Sigmoid colon (tissue), 4 donors: ENCODE results near the gene RFX7.

Experiments
- EP300 ChIP-seq, 4 donors: sonication (generic); formaldehyde crosslinking; IDR thresholded peaks; one replicate each; pipeline ENCODE4 v1.6.1; 2017; ENCODE audit warnings: antibody characterized with exemption in 4 of 4
- TF ChIP-seq, protein P1 (sequence below), 4 experiments: fragments of 450-650 bp in 3 of 4; fragments of 200-600 bp in 1 of 4; IDR thresholded peaks; one replicate each; pipeline ENCODE4 v1.5.1; 2016 to 2019; ENCODE audit warnings: antibody characterized with exemption in 4 of 4, mild to moderate bottlenecking in 3 of 4, moderate library complexity in 2 of 4

DNA sequence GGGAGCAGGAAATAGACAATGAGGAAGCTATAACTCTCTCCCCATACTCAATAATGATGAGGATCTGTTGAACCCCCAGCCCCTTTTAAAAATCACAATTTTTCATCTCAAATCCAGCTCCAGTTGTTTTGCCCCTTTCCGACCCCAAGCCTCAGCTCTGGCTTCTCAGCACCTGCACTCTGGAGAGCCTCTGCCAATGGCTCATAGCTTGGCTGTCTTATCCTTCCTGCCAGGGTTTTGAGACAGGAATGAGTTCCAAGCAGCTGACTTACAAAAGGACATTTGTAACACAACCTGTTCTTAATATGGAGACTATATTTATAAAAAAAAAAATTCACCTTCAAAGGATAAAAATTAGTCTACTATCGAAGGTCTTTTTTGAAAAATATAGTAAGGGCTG is 144.4 kb downstream of the RFX7 start:
- TF ChIP-seq, protein P1, sequence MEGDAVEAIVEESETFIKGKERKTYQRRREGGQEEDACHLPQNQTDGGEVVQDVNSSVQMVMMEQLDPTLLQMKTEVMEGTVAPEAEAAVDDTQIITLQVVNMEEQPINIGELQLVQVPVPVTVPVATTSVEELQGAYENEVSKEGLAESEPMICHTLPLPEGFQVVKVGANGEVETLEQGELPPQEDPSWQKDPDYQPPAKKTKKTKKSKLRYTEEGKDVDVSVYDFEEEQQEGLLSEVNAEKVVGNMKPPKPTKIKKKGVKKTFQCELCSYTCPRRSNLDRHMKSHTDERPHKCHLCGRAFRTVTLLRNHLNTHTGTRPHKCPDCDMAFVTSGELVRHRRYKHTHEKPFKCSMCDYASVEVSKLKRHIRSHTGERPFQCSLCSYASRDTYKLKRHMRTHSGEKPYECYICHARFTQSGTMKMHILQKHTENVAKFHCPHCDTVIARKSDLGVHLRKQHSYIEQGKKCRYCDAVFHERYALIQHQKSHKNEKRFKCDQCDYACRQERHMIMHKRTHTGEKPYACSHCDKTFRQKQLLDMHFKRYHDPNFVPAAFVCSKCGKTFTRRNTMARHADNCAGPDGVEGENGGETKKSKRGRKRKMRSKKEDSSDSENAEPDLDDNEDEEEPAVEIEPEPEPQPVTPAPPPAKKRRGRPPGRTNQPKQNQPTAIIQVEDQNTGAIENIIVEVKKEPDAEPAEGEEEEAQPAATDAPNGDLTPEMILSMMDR (IDR thresholded peaks at IDR 0.05): no peak
- TF ChIP-seq EP300 (IDR thresholded peaks at IDR 0.05): no peak
